ENCODE results near the gene CELA3B. TPM values are rescaled to one million over a fixed set of nuclear protein-coding genes. Genes with fewer than 3 reads are reported as not detected.

The CELA3B gene
- total and polyA plus RNA-seq, 2 of the 8 experiments (the other 6 are each of a cell fraction or from before 2014, with no cell fraction given) = not detected

GRCh38 chr1:21931171-21932093, 45.4 kb upstream of the CELA3B start (continued):
- TF ChIP-seq ATF3 (IDR thresholded peaks at IDR 0.05; ENCODE audit: insufficient read depth, low read depth, low read length) (no peak), CHD7 (IDR thresholded peaks at IDR 0.05; ENCODE audit: insufficient replicate concordance, low read length) (no peak), SIRT6 (IDR thresholded peaks at IDR 0.05; ENCODE audit: low read length) (no peak), TAF7 (optimal IDR thresholded peaks at IDR 0.05; ENCODE audit: borderline replicate concordance, low read depth, low read length) (no peak), NRF1 (IDR thresholded peaks at IDR 0.05; ENCODE audit: low read depth, low read length) (no peak), JUN (IDR thresholded peaks at IDR 0.05; ENCODE audit: low read depth, low read length) (no peak)
- TF ChIP-seq, protein P1, sequence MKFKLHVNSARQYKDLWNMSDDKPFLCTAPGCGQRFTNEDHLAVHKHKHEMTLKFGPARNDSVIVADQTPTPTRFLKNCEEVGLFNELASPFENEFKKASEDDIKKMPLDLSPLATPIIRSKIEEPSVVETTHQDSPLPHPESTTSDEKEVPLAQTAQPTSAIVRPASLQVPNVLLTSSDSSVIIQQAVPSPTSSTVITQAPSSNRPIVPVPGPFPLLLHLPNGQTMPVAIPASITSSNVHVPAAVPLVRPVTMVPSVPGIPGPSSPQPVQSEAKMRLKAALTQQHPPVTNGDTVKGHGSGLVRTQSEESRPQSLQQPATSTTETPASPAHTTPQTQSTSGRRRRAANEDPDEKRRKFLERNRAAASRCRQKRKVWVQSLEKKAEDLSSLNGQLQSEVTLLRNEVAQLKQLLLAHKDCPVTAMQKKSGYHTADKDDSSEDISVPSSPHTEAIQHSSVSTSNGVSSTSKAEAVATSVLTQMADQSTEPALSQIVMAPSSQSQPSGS (IDR thresholded peaks at IDR 0.05; ENCODE audit: low read length) = no peak

Measured in H1 (cell line).